Body of pancreas (tissue), 4 donors: Measurements from ENCODE around the gene NELFCD.

Experiments used
- CTCF ChIP-seq, 7 experiments: fragments of 450-650 bp in 4 of 7; fragments of 200-600 bp in 3 of 7; sonication (generic) in 3 of 7; IDR thresholded peaks; one replicate each; pipeline ENCODE4 v1.5.1; 2016 to 2019; ENCODE audit warnings: antibody characterized with exemption in 7 of 7
- POLR2A ChIP-seq, 3 donors: fragments of 450-650 bp; IDR thresholded peaks; one replicate each; pipeline ENCODE4 v1.6.1; 2016; ENCODE audit warnings: antibody characterized with exemption in 3 of 3, mild to moderate bottlenecking in 2 of 3

- TF ChIP-seq CTCF (IDR thresholded peaks at IDR 0.05) = no peak
- no peak for TF ChIP-seq POLR2A (IDR thresholded peaks at IDR 0.05)
These were observed 12.5 kb downstream of the NELFCD start for GRCh38 chr20:58993332-58994248.
